HCT116 (cell line): ENCODE results near the gene THAP5. TPM values are rescaled to one million over a fixed set of nuclear protein-coding genes. Genes with fewer than 3 reads are reported as not detected.

Experiments
- ATAC-seq: fragments of 200-7000 bp; cut with Tn5 transposase; 2 replicates; pipeline ENCODE4 v1.9.1; 2020; ENCODE audit warnings: mild to moderate bottlenecking, moderate library complexity
- BruUV-seq: library from RNA; stranded (reverse); fragments of 400-500 nt; replicated peaks from 2 replicates; lab custom pipeline; 2021; lab: Mats Ljungman, UMichigan
- CTCF ChIA-PET: fragments of 300-600 bp; sonication (Branson Sonifier 250); formaldehyde crosslinking; loops from one replicate; lab custom pipeline; 2021; ENCODE audit warnings: antibody characterized with exemption; lab: Charles Lee
- POLR2A ChIA-PET: fragments of 300-600, 350-600 bp; sonication (Branson Sonifier 250); formaldehyde crosslinking; loops from one replicate; lab custom pipeline; 2021; ENCODE audit warnings: antibody characterized with exemption; lab: Charles Lee
- RAD21 ChIA-PET, 2 experiments: fragments of 300-600 bp; sonication (Branson Sonifier 250); formaldehyde crosslinking; loops; one replicate each; lab custom pipeline; 2023; ENCODE audit warnings: low total read pairs in 2 of 2; ENCODE audit not compliant: uncharacterized antibody in 2 of 2, unreplicated experiment in 2 of 2, low non-redundant PET in 1 of 2; lab: Charles Lee
- DNase-seq: peaks from one replicate; pipeline ENCODE4 v3.0.0-alpha.2; 2010; ENCODE audit warnings: low read depth, low spot score
- H2AFZ ChIP-seq: fragments of 200-600 bp; shearing (Covaris generic), sonication (generic); 2 replicates; pipeline ENCODE4 v1.6.1; 2017; ENCODE audit warnings: low read depth, mixed run types, mixed read lengths, antibody characterized with exemption, low read length; ENCODE audit not compliant: poor library complexity, severe bottlenecking
- H3K27ac ChIP-seq: 2 replicates; pipeline ENCODE4 v1.5.1; 2012; ENCODE audit warnings: low read depth, low read length
- H3K27me3 ChIP-seq: fragments of 200-600 bp; sonication (generic); 2 replicates; pipeline ENCODE4 v1.6.1; 2016; ENCODE audit warnings: mixed run types, low read length, mixed read lengths; ENCODE audit not compliant: insufficient read depth
- H3K36me3 ChIP-seq, 2 experiments: fragments of 200-500 bp in 1 of 2; fragments of 200-600 bp in 1 of 2; sonication (Bioruptor generic) in 1 of 2; sonication (generic) in 1 of 2; 2 replicates each; pipeline versions ENCODE4 v1.5.1 to v1.6.1; 2014 to 2016; ENCODE audit warnings: low read length in 2 of 2, inconsistent platforms in 1 of 2, mixed read lengths in 1 of 2, mixed run types in 1 of 2; ENCODE audit not compliant: insufficient read depth in 2 of 2, control insufficient read depth in 1 of 2
- H3K4me1 ChIP-seq, 2 experiments: fragments of 200-600 bp in 1 of 2; sonication (generic) in 1 of 2; 2 replicates each; pipeline versions ENCODE4 v1.5.1 to v1.6.1; 2012 to 2017; ENCODE audit warnings: low read length in 2 of 2, inconsistent platforms in 1 of 2, mild to moderate bottlenecking in 1 of 2, mixed read lengths in 1 of 2, mixed run types in 1 of 2, moderate library complexity in 1 of 2; ENCODE audit not compliant: insufficient read depth in 2 of 2, control insufficient read depth in 1 of 2
- H3K4me2 ChIP-seq: fragments of 200-600 bp; sonication (generic); 2 replicates; pipeline ENCODE4 v1.6.1; 2017; ENCODE audit warnings: mixed run types, low read length, mixed read lengths
- H3K4me3 ChIP-seq, 2 experiments: fragments of 200-600 bp in 1 of 2; sonication (generic) in 1 of 2; replicated peaks in 1 of 2; 2 replicates each; pipeline ENCODE4 v1.5.1; 2011 to 2016; ENCODE audit warnings: low read length in 2 of 2, control low read depth in 1 of 2, low read depth in 1 of 2, mild to moderate bottlenecking in 1 of 2, mixed read lengths in 1 of 2, mixed run types in 1 of 2
- H3K79me2 ChIP-seq: fragments of 200-600 bp; sonication (generic); 2 replicates; pipeline ENCODE4 v1.6.1; 2017; ENCODE audit warnings: mild to moderate bottlenecking, mixed run types, low read length, moderate library complexity, mixed read lengths; ENCODE audit not compliant: insufficient read depth
- H3K9ac ChIP-seq: fragments of 200-600 bp; sonication (generic); 2 replicates; pipeline ENCODE4 v1.6.1; 2016; ENCODE audit warnings: low read length, mixed read lengths
- H3K9me2 ChIP-seq: fragments of 200-600 bp; sonication (generic), shearing (Covaris generic); 2 replicates; pipeline ENCODE4 v1.6.1; 2017; ENCODE audit warnings: mixed run types, mild to moderate bottlenecking, moderate library complexity; ENCODE audit not compliant: insufficient read depth
- H3K9me3 ChIP-seq, 2 experiments: fragments of 200-500 bp in 1 of 2; fragments of 200-600 bp in 1 of 2; sonication (Bioruptor generic) in 1 of 2; sonication (generic) in 1 of 2; 2 replicates each; pipeline ENCODE4 v1.6.1; 2014 to 2017; ENCODE audit warnings: low read length in 2 of 2, mixed read lengths in 2 of 2, inconsistent platforms in 1 of 2, low read depth in 1 of 2, mild to moderate bottlenecking in 1 of 2, mixed run types in 1 of 2, moderate library complexity in 1 of 2; ENCODE audit not compliant: control insufficient read depth in 1 of 2, insufficient read depth in 1 of 2
- H4K20me1 ChIP-seq: fragments of 200-600 bp; sonication (generic), shearing (Covaris generic); 2 replicates; pipeline ENCODE4 v1.6.1; 2017; ENCODE audit warnings: mixed run types, mild to moderate bottlenecking, moderate library complexity; ENCODE audit not compliant: insufficient read depth
- CBX3 ChIP-seq: IDR thresholded peaks from 2 replicates; pipeline ENCODE4 v1.6.1; 2012; ENCODE audit warnings: low read depth
- CEBPB ChIP-seq: IDR thresholded peaks from 2 replicates; pipeline ENCODE4 v1.6.1; 2012; ENCODE audit warnings: low read depth
- EGR1 ChIP-seq: IDR thresholded peaks from 2 replicates; pipeline ENCODE4 v1.6.1; 2012; ENCODE audit warnings: low read depth
- ELF1 ChIP-seq: IDR thresholded peaks from 2 replicates; pipeline ENCODE4 v1.6.1; 2012; ENCODE audit warnings: low read depth, borderline replicate concordance
- FOSL1 ChIP-seq: IDR thresholded peaks from 2 replicates; pipeline ENCODE4 v1.6.1; 2012; ENCODE audit warnings: low read depth
- JUND ChIP-seq: IDR thresholded peaks from 2 replicates; pipeline ENCODE4 v1.6.1; 2012
- POLR2AphosphoS5 ChIP-seq: IDR thresholded peaks from 2 replicates; pipeline ENCODE4 v1.6.1; 2011; ENCODE audit warnings: mild to moderate bottlenecking, low read depth, low read length, moderate library complexity
- SIN3A ChIP-seq: IDR thresholded peaks from 2 replicates; pipeline ENCODE4 v1.6.1; 2012; ENCODE audit warnings: low read depth
- SP1 ChIP-seq: IDR thresholded peaks from 2 replicates; pipeline ENCODE4 v1.6.1; 2012; ENCODE audit warnings: low read depth
- SRF ChIP-seq: IDR thresholded peaks from 2 replicates; pipeline ENCODE4 v1.6.1; 2012; ENCODE audit warnings: low read depth
- TCF7L2 ChIP-seq: IDR thresholded peaks from 2 replicates; pipeline ENCODE4 v1.7.0; 2011; ENCODE audit warnings: borderline replicate concordance, inconsistent platforms; ENCODE audit not compliant: insufficient read depth, insufficient read length; ENCODE audit errors: extremely low read depth
- YY1 ChIP-seq: IDR thresholded peaks from 2 replicates; pipeline ENCODE4 v1.6.1; 2011; ENCODE audit warnings: low read length, low read depth, moderate library complexity, mild to moderate bottlenecking; ENCODE audit not compliant: insufficient replicate concordance; ENCODE audit errors: extremely low read depth
- ZNF274 ChIP-seq: fragments of 200-500 bp; sonication (Bioruptor generic); IDR thresholded peaks from 2 replicates; pipeline ENCODE4 v1.6.1; 2014; ENCODE audit warnings: mild to moderate bottlenecking, low read depth, low read length, inconsistent platforms
- intact Hi-C: fragments of 100-400 bp; cut with micrococcal nuclease; formaldehyde crosslinking; loops from 2 replicates; pipeline ENCODE4 v1.10.0; 2022
- total RNA-seq: library from RNA; stranded (reverse); gene quantifications from one replicate; pipeline ENCODE4 v1.2.1, GENCODE V29; 2021; ENCODE audit not compliant: unreplicated experiment
- TF ChIP-seq, protein P1 (sequence below), 3 experiments: fragments of 200-600 bp in 1 of 3; sonication (generic) in 1 of 3; IDR thresholded peaks in 2 of 3; conservative IDR thresholded peaks in 1 of 3; 2 replicates each; pipeline ENCODE4 v1.5.1; 2012 to 2017; ENCODE audit warnings: low read depth in 2 of 3, low read length in 2 of 3, antibody characterized with exemption in 1 of 3, borderline replicate concordance in 1 of 3, control low read depth in 1 of 3, mild to moderate bottlenecking in 1 of 3, mixed read lengths in 1 of 3, mixed run types in 1 of 3, moderate library complexity in 1 of 3; ENCODE audit not compliant: insufficient read depth in 1 of 3
- TF ChIP-seq, protein P2 (sequence below): IDR thresholded peaks from 2 replicates; pipeline ENCODE4 v1.6.1; 2012
- TF ChIP-seq, protein P3 (sequence below): IDR thresholded peaks from 2 replicates; pipeline ENCODE4 v1.6.1; 2011; ENCODE audit warnings: mild to moderate bottlenecking, low read length, moderate library complexity; ENCODE audit not compliant: insufficient replicate concordance; ENCODE audit errors: extremely low read depth
- TF ChIP-seq, protein P4 (sequence below): IDR thresholded peaks from 2 replicates; pipeline ENCODE4 v1.6.1; 2012
- TF ChIP-seq, protein P5 (sequence below): IDR thresholded peaks from 2 replicates; pipeline ENCODE4 v1.6.1; 2012; ENCODE audit warnings: low read depth

Gene THAP5
- total RNA-seq, 1 experiment from 2014 or later = 29.3 TPM

DNA sequence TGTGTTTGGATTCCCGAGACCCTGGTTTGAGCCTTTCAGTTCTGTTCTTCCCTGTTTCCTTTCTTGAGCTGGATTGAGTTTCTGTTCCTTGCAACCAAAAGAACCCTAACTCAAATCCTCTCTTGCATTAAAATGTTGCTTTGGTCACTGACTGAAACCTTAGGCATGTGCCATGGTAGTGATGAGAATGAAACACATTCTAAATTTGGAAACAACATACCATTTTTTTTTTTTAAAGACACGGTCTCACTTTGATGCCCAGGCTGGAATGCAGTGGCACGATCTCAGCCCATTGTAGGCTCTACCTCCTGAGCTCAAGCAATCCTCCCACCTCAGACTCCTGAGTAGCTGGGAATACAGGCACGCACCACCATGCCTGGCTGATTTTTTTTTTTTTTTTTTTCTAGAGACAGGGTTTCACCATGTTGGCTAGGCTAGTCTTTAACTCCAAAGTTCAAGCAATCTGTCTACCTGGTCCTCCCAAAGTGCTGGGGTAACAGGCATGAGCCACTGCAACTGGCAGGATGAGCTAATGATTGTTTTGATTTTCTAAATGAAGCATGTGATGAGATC is 8.4 kb downstream of the THAP5 start:
- H3K27me3 ChIP-seq = no peaks in the 10 kb centered on the region
- no peak overlapping the region for H3K4me2 ChIP-seq
- no peaks in the 10 kb centered on the region for H3K9me2 ChIP-seq
- ChIA-PET CTCF (no interaction called here), POLR2A (no interaction called here), RAD21 (no interaction called here)
- no peaks in the 10 kb centered on the region for H3K4me1 ChIP-seq
- DNase-seq = no peak
- H2AFZ ChIP-seq = no peak overlapping the region
- intact Hi-C loops = no loop called here
- no peak overlapping the region for H3K27ac ChIP-seq
- peaks cover 7% of the 10 kb centered on the region for H3K79me2 ChIP-seq
- no peak overlapping the region for H3K9ac ChIP-seq
- H3K36me3 ChIP-seq = peaks cover 0 to 7% of the 10 kb centered on the region in 2 experiments; a peak in 1 of 4 replicates
- no peak for ATAC-seq
- BruUV-seq = no TSS peak
- no peaks in the 10 kb centered on the region; a peak in 1 of 4 replicates for H3K9me3 ChIP-seq
- TF ChIP-seq EGR1 (no peak), YY1 (no peak), ZNF274 (no peak), POLR2AphosphoS5 (no peak), CBX3 (no peak), CEBPB (no peak), ELF1 (no peak), SRF (no peak), SP1 (no peak), FOSL1 (no peak), SIN3A (no peak), JUND (no peak), TCF7L2 (no peak)
- TF ChIP-seq, protein P1, sequence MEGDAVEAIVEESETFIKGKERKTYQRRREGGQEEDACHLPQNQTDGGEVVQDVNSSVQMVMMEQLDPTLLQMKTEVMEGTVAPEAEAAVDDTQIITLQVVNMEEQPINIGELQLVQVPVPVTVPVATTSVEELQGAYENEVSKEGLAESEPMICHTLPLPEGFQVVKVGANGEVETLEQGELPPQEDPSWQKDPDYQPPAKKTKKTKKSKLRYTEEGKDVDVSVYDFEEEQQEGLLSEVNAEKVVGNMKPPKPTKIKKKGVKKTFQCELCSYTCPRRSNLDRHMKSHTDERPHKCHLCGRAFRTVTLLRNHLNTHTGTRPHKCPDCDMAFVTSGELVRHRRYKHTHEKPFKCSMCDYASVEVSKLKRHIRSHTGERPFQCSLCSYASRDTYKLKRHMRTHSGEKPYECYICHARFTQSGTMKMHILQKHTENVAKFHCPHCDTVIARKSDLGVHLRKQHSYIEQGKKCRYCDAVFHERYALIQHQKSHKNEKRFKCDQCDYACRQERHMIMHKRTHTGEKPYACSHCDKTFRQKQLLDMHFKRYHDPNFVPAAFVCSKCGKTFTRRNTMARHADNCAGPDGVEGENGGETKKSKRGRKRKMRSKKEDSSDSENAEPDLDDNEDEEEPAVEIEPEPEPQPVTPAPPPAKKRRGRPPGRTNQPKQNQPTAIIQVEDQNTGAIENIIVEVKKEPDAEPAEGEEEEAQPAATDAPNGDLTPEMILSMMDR (IDR thresholded peaks at IDR 0.05 in 2 of 3, conservative IDR thresholded peaks at IDR 0.05 in 1 of 3; ENCODE audit: borderline replicate concordance in 1 of 3, insufficient read depth in 1 of 3, low read depth in 2 of 3, low read length in 2 of 3) = no peak
- TF ChIP-seq, protein P2, sequence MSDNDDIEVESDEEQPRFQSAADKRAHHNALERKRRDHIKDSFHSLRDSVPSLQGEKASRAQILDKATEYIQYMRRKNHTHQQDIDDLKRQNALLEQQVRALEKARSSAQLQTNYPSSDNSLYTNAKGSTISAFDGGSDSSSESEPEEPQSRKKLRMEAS = no peak
- TF ChIP-seq, protein P3, sequence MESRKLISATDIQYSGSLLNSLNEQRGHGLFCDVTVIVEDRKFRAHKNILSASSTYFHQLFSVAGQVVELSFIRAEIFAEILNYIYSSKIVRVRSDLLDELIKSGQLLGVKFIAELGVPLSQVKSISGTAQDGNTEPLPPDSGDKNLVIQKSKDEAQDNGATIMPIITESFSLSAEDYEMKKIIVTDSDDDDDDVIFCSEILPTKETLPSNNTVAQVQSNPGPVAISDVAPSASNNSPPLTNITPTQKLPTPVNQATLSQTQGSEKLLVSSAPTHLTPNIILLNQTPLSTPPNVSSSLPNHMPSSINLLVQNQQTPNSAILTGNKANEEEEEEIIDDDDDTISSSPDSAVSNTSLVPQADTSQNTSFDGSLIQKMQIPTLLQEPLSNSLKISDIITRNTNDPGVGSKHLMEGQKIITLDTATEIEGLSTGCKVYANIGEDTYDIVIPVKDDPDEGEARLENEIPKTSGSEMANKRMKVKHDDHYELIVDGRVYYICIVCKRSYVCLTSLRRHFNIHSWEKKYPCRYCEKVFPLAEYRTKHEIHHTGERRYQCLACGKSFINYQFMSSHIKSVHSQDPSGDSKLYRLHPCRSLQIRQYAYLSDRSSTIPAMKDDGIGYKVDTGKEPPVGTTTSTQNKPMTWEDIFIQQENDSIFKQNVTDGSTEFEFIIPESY = no peak
- TF ChIP-seq, protein P4, sequence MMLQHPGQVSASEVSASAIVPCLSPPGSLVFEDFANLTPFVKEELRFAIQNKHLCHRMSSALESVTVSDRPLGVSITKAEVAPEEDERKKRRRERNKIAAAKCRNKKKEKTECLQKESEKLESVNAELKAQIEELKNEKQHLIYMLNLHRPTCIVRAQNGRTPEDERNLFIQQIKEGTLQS = no peak
- TF ChIP-seq, protein P5, sequence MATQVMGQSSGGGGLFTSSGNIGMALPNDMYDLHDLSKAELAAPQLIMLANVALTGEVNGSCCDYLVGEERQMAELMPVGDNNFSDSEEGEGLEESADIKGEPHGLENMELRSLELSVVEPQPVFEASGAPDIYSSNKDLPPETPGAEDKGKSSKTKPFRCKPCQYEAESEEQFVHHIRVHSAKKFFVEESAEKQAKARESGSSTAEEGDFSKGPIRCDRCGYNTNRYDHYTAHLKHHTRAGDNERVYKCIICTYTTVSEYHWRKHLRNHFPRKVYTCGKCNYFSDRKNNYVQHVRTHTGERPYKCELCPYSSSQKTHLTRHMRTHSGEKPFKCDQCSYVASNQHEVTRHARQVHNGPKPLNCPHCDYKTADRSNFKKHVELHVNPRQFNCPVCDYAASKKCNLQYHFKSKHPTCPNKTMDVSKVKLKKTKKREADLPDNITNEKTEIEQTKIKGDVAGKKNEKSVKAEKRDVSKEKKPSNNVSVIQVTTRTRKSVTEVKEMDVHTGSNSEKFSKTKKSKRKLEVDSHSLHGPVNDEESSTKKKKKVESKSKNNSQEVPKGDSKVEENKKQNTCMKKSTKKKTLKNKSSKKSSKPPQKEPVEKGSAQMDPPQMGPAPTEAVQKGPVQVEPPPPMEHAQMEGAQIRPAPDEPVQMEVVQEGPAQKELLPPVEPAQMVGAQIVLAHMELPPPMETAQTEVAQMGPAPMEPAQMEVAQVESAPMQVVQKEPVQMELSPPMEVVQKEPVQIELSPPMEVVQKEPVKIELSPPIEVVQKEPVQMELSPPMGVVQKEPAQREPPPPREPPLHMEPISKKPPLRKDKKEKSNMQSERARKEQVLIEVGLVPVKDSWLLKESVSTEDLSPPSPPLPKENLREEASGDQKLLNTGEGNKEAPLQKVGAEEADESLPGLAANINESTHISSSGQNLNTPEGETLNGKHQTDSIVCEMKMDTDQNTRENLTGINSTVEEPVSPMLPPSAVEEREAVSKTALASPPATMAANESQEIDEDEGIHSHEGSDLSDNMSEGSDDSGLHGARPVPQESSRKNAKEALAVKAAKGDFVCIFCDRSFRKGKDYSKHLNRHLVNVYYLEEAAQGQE = no peak
- H4K20me1 ChIP-seq = no peaks in the 10 kb centered on the region
- H3K4me3 ChIP-seq = no peak overlapping the region
